Liver (tissue), 9 donors: ENCODE measurements around the gene ARF1. TPM values are rescaled to one million over a fixed set of nuclear protein-coding genes. Genes with fewer than 3 reads are reported as not detected.

ENCODE experiments used
- DNase-seq: peaks from one replicate; pipeline ENCODE4 v3.0.0-alpha.2; 2017; ENCODE audit warnings: low spot score
- H3K27ac ChIP-seq, 2 donors: one replicate each; pipeline ENCODE4 v1.7.0; 2013; ENCODE audit warnings: inconsistent platforms in 2 of 2, low read length in 2 of 2, control low read depth in 1 of 2, low read depth in 1 of 2, mild to moderate bottlenecking in 1 of 2
- H3K27me3 ChIP-seq, 4 donors: one replicate each; pipeline versions ENCODE4 v1.6.1 to v1.7.0; 2013; ENCODE audit warnings: low read length in 3 of 4, inconsistent platforms in 1 of 4, mild to moderate bottlenecking in 1 of 4, moderate library complexity in 1 of 4; ENCODE audit not compliant: control insufficient read depth in 4 of 4, insufficient read depth in 4 of 4
- H3K36me3 ChIP-seq, 4 donors: one replicate each; pipeline versions ENCODE4 v1.6.1 to v1.7.0; 2013; ENCODE audit warnings: low read length in 3 of 4, mild to moderate bottlenecking in 3 of 4, low read depth in 1 of 4, moderate library complexity in 1 of 4; ENCODE audit not compliant: control insufficient read depth in 4 of 4, insufficient read depth in 3 of 4
- H3K4me1 ChIP-seq, 4 donors: one replicate each; pipeline versions ENCODE4 v1.6.1 to v1.7.0; 2013; ENCODE audit warnings: low read length in 3 of 4, mild to moderate bottlenecking in 3 of 4, moderate library complexity in 1 of 4; ENCODE audit not compliant: control insufficient read depth in 4 of 4, insufficient read depth in 4 of 4
- H3K4me3 ChIP-seq, 3 donors: one replicate each; pipeline versions ENCODE4 v1.6.1 to v1.7.0; 2013; ENCODE audit warnings: low read length in 3 of 3, control low read depth in 1 of 3, low read depth in 1 of 3, mild to moderate bottlenecking in 1 of 3
- H3K9ac ChIP-seq, 2 donors: one replicate each; pipeline ENCODE4 v1.7.0; 2013; ENCODE audit warnings: low read length in 2 of 2, mild to moderate bottlenecking in 2 of 2, moderate library complexity in 2 of 2, control low read depth in 1 of 2, low read depth in 1 of 2
- H3K9me3 ChIP-seq, 4 donors: one replicate each; pipeline versions ENCODE4 v1.6.1 to v1.7.0; 2013; ENCODE audit warnings: low read length in 3 of 4; ENCODE audit not compliant: control insufficient read depth in 4 of 4
- ATF3 ChIP-seq: IDR thresholded peaks from 2 replicates; pipeline ENCODE4 v1.6.1; 2016; ENCODE audit warnings: antibody characterized with exemption
- CTCF ChIP-seq: fragments of 150-350 bp; IDR thresholded peaks from 2 replicates; pipeline ENCODE4 v1.5.1; 2017; ENCODE audit warnings: improper control_type of control experiment, low read depth, low read length; ENCODE audit not compliant: missing input control
- EGR1 ChIP-seq, 2 donors: IDR thresholded peaks; 2 replicates each; pipeline ENCODE4 v1.6.1; 2016 to 2018; ENCODE audit warnings: antibody characterized with exemption in 2 of 2, low read depth in 2 of 2
- FOXA1 ChIP-seq: IDR thresholded peaks from 2 replicates; pipeline ENCODE4 v1.6.1; 2016; ENCODE audit warnings: antibody characterized with exemption
- FOXA2 ChIP-seq: IDR thresholded peaks from 2 replicates; pipeline ENCODE4 v1.6.1; 2016; ENCODE audit warnings: antibody characterized with exemption
- GABPA ChIP-seq, 2 donors: IDR thresholded peaks in 1 of 2; conservative IDR thresholded peaks in 1 of 2; 2 replicates each; pipeline ENCODE4 v1.6.1; 2016; ENCODE audit warnings: antibody characterized with exemption in 2 of 2, mild to moderate bottlenecking in 1 of 2, moderate library complexity in 1 of 2
- HNF4A ChIP-seq, 2 donors: conservative IDR thresholded peaks; 2 replicates each; pipeline ENCODE4 v1.6.1; 2016; ENCODE audit warnings: antibody characterized with exemption in 2 of 2, mild to moderate bottlenecking in 2 of 2
- HNF4G ChIP-seq: IDR thresholded peaks from 2 replicates; pipeline ENCODE4 v1.6.1; 2016; ENCODE audit warnings: antibody characterized with exemption
- JUND ChIP-seq, 2 donors: IDR thresholded peaks; 2 replicates each; pipeline ENCODE4 v1.6.1; 2016; ENCODE audit warnings: antibody characterized with exemption in 2 of 2
- MAX ChIP-seq: IDR thresholded peaks from 2 replicates; pipeline ENCODE4 v1.6.1; 2016; ENCODE audit warnings: antibody characterized with exemption
- NR2F2 ChIP-seq: IDR thresholded peaks from 2 replicates; pipeline ENCODE4 v1.6.1; 2016; ENCODE audit warnings: antibody characterized with exemption
- RAD21 ChIP-seq, 2 donors: IDR thresholded peaks; 2 replicates each; pipeline ENCODE4 v1.6.1; 2016; ENCODE audit warnings: antibody characterized with exemption in 2 of 2, mild to moderate bottlenecking in 2 of 2
- REST ChIP-seq: IDR thresholded peaks from 2 replicates; pipeline ENCODE4 v1.6.1; 2016; ENCODE audit warnings: antibody characterized with exemption, mild to moderate bottlenecking
- SP1 ChIP-seq: IDR thresholded peaks from 2 replicates; pipeline ENCODE4 v1.6.1; 2018; ENCODE audit warnings: antibody characterized with exemption, mild to moderate bottlenecking
- TAF1 ChIP-seq: conservative IDR thresholded peaks from 2 replicates; pipeline ENCODE4 v1.6.1; 2016; ENCODE audit warnings: antibody characterized with exemption, mild to moderate bottlenecking
- YY1 ChIP-seq: IDR thresholded peaks from 2 replicates; pipeline ENCODE4 v1.6.1; 2016; ENCODE audit warnings: antibody characterized with exemption, mild to moderate bottlenecking
- ZBTB33 ChIP-seq: IDR thresholded peaks from 2 replicates; pipeline ENCODE4 v1.6.1; 2016; ENCODE audit warnings: antibody characterized with exemption
- WGBS: extraction: QIAGEN DNeasy Blood & Tissue Kit; methylation state at CpG from one replicate; pipeline ENCODE4 v1.1.7; 2013; 5-methylcytosine and 5-hydroxymethylcytosine counted together
- polyA plus RNA-seq, 2 donors: library from polyadenylated mRNA; stranded (reverse) in 1 of 2; unstranded in 1 of 2; fragments of 200-250 nt in 1 of 2; fragments of >200 nt in 1 of 2; fragmentation: Nextera tagmentation in 1 of 2; extraction: Ambion mirVana in 1 of 2; gene quantifications; one replicate each; pipeline versions ENCODE4 v1.2.1 to v1.2.3, GENCODE V29; 2013 to 2015
- total RNA-seq, 2 donors: library from RNA; depleted of rRNA; stranded (reverse); fragments of >200 nt; gene quantifications; one replicate each; pipeline ENCODE4 v1.2.3, GENCODE V29; 2014
- donor health status: healthy.
- donor health status: healthy.
- donor health status: healthy.
- donor health status: healthy.
- donor health status: healthy.

ARF1 gene
- total and polyA plus RNA-seq, 4 donors: 151 to 282 (median 213) TPM

- DNase-seq: no peak
- no peak for TF ChIP-seq RAD21 (IDR thresholded peaks at IDR 0.05)
- TF ChIP-seq ZBTB33: no peak
- no peak for TF ChIP-seq FOXA1
- no peak for TF ChIP-seq TAF1
- TF ChIP-seq JUND (IDR thresholded peaks at IDR 0.05): no peak
Measured at GRCh38 chr1:228043281-228043848, 39.1 kb upstream of the ARF1 start.

GRCh38 chr1:228044961-228045360, 37.5 kb upstream of the ARF1 start:
- Histone ChIP-seq H3K4me1 (no peaks in the 10 kb centered on the region), H3K27me3 (no peaks in the 10 kb centered on the region), H3K27ac (no peak overlapping the region), H3K4me3 (no peak overlapping the region), H3K36me3 (no peaks in the 10 kb centered on the region), H3K9me3 (no peaks in the 10 kb centered on the region), H3K9ac (no peak overlapping the region)
- 81% methylated on average over 3 of the region's 3 CpGs for WGBS
- no peak for DNase-seq
- TF ChIP-seq JUND (IDR thresholded peaks at IDR 0.05): no peak
- TF ChIP-seq CTCF: no peak
- TF ChIP-seq EGR1 (IDR thresholded peaks at IDR 0.05; ENCODE audit: low read depth in 2 of 2): no peak
- TF ChIP-seq GABPA (IDR thresholded peaks at IDR 0.05 in 1 of 2, conservative IDR thresholded peaks at IDR 0.05 in 1 of 2): no peak
- TF ChIP-seq HNF4A (conservative IDR thresholded peaks at IDR 0.05): no peak
- no peak for TF ChIP-seq ATF3
- no peak for TF ChIP-seq HNF4G
- TF ChIP-seq REST: no peak
- no peak for TF ChIP-seq RAD21 (IDR thresholded peaks at IDR 0.05)
- no peak for TF ChIP-seq YY1
- TF ChIP-seq FOXA2: no peak
- TF ChIP-seq FOXA1: no peak
- no peak for TF ChIP-seq MAX
- no peak for TF ChIP-seq SP1
- TF ChIP-seq NR2F2: no peak

More at GRCh38 chr1:228043281-228043848, 39.1 kb upstream of the ARF1 start:
- H3K9ac ChIP-seq: no peak overlapping the region
- H3K9me3 ChIP-seq: no peaks in the 10 kb centered on the region
- no peaks in the 10 kb centered on the region for H3K36me3 ChIP-seq
- WGBS: 44% methylated on average over 7 of the region's 7 CpGs
- no peak overlapping the region for H3K4me3 ChIP-seq
- no peaks in the 10 kb centered on the region for H3K27me3 ChIP-seq
- no peaks in the 10 kb centered on the region for H3K4me1 ChIP-seq
- H3K27ac ChIP-seq: no peak overlapping the region
